ENCODE measurements around the gene MBOAT7.

The MBOAT7 gene

DNA sequence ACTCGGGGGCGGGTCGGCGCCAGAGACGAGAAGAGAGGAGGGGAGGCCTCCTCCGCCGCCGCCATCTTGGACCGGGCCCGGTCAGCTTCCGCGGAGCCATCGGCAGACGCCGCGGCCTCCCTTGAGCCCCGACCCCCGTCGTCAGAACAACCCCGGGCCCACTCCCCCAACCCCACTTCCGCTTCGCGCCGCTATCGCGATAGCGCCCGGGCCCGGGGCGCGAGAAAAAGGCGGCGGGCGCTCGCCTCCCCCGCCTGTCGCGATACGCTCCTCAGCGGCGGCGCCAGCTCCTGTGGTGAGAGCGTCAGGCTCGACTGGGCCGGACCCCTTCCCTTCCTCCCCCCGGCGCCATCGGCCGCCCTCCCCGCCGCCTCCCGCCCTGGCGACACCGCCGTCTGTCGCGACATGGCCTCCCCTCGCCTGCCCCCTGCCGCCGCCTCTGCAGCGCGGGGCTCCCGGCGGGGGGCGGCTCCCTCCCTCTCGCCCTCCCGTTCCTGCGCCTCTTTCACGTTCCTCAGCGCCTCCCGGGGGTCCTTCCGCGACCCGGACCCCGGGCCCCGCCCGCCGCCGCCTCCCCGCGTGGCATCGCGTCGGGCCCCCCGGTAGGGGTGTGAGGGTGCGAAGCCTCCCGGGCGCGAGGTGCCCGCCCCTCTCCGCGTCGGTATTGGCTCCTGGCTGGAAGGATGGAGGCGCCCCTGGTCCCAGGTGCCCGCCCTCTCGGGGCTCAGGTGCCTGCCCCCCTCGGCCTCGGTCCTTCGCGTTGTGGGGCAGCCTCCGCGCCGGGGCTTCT is 51.5 kb downstream of the MBOAT7 start, which contains the start of gene CNOT3:
TSS of gene CNOT3 (plus strand) at position 64 of the 790 bp plus-strand sequence. CDS start 5,217 bp downstream, outside the sequence.
- DNase-seq = peak; percentile 27 to 30

DNA sequence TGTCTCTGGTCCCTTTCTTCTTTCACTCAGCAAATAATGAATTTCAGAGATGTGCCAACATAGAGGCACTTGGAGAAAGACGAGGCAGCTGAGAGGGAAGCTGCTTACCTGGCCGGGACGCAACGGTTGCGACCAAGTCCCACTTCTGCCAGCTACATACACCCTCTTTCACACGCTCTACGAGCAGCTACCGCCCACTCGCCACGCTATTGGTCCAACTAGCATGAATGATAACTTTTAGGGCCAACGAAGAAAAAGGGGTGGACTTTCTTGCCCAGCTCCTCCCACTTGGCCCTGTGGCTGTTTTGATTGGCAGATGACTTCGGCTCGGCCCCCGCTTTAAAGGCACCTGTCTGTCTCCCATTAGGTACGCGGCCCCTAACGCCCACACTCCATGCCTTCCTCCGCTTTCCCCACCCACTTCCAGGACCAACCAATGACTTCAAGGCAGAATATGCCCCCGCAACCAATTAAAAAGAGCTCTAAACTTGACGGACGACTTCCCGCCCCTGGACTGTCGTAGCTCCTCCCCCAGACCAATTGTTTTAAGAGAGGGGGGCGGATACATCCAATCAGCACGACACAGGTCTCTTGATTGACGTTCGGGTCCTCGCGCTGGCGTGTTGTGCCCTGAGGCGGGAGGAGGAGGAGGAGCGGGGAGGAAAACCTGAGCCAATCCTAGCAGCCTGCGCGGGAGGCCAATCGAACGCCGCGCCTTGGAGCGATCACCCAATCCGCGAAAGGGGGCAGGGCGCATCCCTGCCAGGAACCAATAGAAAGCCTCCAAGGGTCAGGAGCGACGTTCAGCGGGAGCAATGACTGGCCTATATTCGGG is 52.3 kb downstream of the MBOAT7 start:
- DNase-seq = peak; percentile 98 to 99

DNA sequence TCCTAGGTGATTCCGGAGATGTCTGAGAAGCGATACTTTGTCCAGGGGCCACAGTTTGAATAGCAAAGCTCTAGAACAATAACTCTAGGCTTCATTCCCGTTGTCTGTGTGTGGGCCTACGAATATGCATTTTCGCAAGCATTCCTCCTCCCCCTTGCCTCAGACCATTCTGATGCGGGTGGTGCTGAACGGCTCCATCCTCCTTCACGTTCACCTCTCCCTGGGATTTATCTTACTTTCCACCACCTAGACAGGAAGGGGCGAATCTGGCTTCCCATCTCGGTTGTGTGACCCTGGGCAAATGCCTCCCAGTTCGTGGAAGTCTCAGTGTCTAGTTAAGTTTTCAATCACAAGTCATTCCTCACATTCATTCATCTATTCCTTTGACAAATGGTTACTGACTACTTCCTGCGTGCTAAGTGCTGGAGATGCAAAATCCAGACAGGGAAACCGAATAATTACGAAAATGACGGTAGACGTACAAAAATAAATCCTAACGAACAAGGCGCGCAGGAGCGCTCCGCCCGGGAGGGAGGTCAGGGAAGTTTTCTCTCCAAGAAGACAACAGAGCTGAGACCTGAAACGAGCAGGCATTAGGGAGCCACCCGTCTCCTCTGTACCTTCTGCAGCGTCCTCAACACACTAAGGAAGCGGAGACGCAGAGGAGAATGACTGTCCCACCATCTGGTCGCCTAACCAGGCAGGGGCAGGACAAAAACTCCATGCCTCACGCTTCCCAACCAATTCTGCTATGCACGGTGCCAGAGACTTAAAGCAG is 53.1 kb downstream of the MBOAT7 start:
- no peak for DNase-seq

DNA sequence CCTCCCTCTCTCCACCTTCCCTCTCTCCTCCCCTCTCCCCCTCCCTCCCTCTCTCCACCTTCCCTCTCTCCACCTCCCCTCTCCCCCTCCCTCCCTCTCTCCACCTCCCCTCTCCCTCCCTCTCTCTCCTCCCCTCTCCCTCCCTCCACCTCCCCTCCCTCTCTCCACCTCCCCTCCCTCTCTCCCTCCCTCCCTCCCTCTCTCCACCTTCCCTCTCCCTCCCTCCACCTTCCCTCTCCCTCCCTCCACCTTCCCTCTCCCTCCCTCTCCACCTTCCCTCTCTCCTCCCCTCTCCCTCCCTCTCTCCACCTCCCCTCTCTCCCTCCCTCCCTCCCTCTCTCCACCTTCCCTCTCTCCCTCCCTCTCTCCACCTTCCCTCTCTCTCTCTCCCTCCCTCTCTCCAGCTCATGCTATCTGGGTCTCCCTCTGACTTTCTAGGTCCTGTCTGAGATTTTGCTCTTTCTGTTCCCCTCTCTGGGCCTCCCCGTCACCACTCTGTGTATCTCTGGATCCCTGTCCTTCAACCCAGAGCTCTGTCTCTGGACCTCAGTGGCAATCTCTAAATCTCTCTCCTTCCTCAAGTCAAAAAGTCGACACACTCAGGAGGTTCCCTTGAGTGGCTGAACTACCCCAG is 55.3 kb downstream of the MBOAT7 start:
- DNase-seq = no peak

DNA sequence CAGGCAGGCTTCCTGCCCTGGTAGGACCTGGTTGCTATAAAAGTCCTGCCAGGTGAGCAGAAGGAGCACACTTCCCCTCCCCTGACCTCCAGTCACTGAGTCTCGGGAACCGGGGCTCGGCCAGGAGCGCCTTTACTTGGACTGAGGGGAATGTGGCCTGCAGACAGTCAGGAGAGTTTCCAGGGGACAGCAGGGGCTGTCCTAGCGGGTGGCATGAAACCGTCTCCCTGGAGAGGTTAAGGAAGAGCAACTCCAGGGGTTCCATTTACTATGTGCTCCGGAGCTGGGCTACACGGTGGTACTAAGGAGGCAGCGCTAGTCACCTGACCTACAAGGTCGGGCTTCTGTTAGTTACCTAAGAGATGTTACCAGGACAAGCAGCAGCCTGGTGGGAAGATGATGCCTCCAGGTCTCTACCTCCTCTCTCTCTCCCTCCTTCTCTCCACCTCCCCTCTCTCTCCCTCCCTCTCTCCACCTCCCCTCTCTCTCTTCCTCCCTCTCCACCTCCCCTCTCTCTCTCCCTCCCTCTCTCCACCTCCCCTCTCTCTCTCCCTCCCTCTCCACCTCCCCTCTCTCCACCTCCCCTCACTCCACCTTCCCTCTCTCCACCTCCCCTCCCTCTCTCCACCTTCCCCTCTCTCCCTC is 55.9 kb downstream of the MBOAT7 start:
- DNase-seq = no peak

DNA sequence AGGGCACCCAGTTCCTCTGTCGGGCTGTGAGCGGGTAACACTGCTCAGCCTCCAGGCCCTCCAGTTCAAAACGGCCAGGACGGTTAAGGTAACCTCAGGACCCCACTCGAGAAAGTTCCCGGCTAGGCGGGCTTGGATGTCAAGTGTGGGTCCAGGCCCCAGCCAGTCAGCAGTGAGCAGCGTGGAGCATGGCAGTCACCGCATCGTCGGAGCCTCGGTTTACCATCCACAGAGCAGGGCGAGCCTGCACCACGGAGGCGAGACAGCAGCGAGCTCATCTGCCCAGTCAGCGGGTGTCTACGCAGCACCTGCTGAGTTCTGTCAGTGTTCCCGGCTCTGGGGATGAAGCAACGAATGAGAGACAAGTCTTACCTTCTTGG is 59.8 kb downstream of the MBOAT7 start:
- DNase-seq = no peak

DNA sequence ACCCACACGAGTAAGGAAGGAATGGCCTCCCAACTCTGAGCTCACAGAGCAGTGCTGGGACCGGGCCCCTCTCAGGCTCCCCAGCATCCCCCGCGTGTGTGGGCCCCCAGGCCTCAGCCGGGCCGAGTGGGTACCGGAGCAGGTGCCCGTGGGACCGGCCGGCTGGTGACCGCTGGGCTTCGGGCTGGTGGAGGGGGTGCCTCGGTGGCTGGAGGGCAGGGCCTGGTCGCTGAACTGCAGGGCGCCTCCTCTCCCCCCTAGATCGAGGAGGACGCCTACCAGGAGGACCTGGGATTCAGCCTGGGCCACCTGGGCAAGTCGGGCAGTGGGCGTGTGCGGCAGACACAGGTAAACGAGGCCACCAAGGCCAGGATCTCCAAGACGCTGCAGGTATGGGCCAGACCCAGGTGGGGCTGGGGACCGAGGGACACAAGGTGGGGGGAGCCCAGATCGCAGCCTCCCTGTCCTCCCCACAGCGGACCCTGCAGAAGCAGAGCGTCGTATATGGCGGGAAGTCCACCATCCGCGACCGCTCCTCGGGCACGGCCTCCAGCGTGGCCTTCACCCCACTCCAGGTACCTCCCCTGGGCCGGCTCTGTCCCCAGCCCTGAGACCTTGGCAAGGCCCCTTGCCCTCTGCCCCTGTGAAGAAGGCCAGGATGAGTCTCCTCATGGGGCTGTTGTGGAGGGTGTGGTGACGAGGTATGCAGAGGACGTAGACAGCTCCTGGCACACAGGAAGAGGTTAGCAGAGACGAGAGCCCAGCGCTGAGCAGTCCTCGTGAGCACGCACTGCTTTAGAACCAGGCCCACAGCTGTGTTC is 60.4 kb downstream of the MBOAT7 start:
- no peak for DNase-seq

DNA sequence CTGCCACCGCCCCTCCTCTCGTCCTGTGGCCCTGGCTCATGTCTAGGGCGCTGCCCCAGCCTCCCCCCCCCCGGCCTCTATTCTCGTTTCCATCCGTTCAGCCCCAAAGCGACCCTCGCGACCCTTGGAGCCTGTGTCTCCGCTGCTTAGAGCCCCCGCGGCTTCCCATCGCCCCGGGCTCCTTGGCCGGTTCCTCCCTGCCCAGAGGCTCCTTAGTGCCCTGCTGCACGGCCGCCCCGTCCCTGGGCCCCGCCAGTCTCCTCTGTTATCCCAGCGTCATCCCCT is 61.0 kb downstream of the MBOAT7 start:
- DNase-seq = no peak

DNA sequence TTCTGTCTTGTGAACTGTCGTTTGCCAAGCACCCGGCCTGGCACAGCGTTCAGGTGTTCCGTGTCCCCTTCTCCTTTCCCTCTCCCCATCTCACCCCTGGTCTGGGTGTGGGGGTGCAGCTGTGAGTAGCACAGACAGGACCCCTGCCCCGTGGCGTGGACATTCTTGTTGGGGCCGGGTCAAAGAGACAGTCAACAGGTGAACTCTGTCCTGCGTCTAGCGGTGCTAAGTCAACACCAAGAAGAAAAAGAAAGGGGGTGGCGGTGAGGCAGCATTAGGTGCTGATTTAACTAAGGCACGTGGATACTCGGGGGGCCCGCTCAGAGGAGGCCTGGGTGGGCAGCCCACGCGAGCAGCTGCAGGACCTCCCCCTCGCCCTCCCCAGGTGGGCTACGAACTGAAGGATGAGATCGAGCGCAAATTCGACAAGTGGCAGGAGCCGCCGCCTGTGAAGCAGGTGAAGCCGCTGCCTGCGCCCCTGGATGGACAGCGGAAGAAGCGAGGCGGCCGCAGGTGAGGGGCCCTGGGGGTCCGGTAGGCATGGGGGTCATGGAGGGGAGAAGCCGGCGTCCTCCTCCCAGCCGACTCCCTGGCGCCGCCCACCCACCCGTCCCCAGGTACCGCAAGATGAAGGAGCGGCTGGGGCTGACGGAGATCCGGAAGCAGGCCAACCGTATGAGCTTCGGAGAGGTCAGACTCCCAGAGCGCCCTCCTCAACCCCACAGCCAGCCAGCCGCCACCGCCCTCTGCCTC is 61.5 kb downstream of the MBOAT7 start:
- DNase-seq = no peak

DNA sequence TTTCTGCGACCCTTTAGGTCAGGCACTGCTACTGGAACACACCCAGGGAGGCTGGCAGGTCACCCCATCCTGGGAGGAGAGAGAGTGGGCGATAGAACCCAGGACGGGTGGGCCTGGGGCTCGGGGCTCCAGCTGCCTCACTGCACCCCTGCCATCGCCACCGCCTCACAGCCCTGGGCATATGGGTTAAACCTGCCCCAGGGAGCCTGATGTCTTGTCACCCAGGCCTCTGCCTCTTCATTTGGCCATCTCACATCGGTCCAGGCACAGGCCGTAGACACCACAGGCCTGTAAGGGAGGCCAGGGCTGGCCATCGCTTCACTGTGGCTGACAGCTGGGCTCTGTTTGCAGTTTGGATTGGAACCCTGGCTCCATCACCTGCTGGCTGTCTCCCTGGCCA is 63.7 kb downstream of the MBOAT7 start:
- no peak for DNase-seq

DNA sequence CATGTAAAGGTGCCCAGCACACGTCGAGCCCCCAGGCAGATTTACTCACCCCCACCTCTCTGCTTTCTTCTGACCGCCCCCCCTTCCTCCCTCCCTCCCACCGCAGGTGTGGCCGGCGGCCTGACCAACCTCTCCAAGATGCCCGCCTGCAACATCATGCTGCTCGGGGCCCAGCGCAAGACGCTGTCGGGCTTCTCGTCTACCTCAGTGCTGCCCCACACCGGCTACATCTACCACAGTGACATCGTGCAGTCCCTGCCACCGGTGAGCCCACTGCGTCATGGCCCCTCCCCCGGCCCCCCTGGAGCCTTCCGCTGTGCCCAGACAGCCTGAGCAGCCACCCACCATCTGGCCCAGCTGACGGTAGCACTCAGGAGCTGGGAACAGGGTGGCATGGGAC is 65.0 kb downstream of the MBOAT7 start:
- DNase-seq = no peak

DNA sequence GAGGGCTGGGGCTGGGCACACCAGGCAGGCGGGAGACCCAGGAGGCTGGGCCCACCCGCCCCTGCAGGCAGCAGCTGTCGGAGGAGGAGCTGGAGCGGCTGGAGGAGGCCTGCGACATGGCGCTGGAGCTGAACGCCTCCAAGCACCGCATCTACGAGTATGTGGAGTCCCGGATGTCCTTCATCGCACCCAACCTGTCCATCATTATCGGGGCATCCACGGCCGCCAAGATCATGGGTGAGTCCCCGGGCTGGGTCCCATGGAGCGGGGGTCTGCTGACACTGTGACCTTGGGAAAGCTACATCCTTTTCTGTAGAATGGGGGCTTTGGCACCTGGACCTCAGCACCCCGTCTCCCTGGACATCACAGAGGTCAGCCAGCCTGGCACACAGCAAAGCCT is 65.7 kb downstream of the MBOAT7 start:
- no peak for DNase-seq
